GM12878 (cell line): ENCODE data around the gene LCN12. TPM values are rescaled to one million over a fixed set of nuclear protein-coding genes. Genes with fewer than 3 reads are reported as not detected.

Experiments used
- ATF3 ChIP-seq: IDR thresholded peaks from 2 replicates; pipeline ENCODE4 v1.6.1; 2011; ENCODE audit warnings: low read depth, mild to moderate bottlenecking, low read length, moderate library complexity, borderline replicate concordance; ENCODE audit errors: extremely low read depth
- BRCA1 ChIP-seq: IDR thresholded peaks from 2 replicates; pipeline ENCODE4 v1.6.1; 2011; ENCODE audit warnings: low read depth, low read length, improper control_type of control experiment
- CBX5 ChIP-seq: sonication (generic); IDR thresholded peaks from 2 replicates; pipeline ENCODE4 v1.6.1; 2016; ENCODE audit warnings: low read depth, moderate library complexity, mild to moderate bottlenecking, inconsistent platforms
- ETV6 ChIP-seq, 2 experiments: fragments of 450-650 bp in 1 of 2; IDR thresholded peaks in 1 of 2; conservative IDR thresholded peaks in 1 of 2; 2 replicates each; pipeline ENCODE4 v1.6.1; 2014; ENCODE audit warnings: antibody characterized with exemption in 1 of 2, borderline replicate concordance in 1 of 2, low read depth in 1 of 2, mild to moderate bottlenecking in 1 of 2, moderate library complexity in 1 of 2
- FOXM1 ChIP-seq: IDR thresholded peaks from 2 replicates; pipeline ENCODE4 v1.6.1; 2012; ENCODE audit warnings: low read depth, mild to moderate bottlenecking, inconsistent platforms, low read length, moderate library complexity
- GATAD2B ChIP-seq: fragments of 450-650 bp; conservative IDR thresholded peaks from 2 replicates; pipeline ENCODE4 v1.6.1; 2017; ENCODE audit warnings: low read depth, mild to moderate bottlenecking, moderate library complexity
- HCFC1 ChIP-seq: fragments of 150-350 bp; IDR thresholded peaks from 2 replicates; pipeline ENCODE4 v1.6.1; 2014; ENCODE audit warnings: low read length
- LARP7 ChIP-seq: fragments of 450-650 bp; IDR thresholded peaks from 2 replicates; pipeline ENCODE4 v1.6.1; 2017; ENCODE audit warnings: mild to moderate bottlenecking
- MLLT1 ChIP-seq: fragments of 450-650 bp; IDR thresholded peaks from 2 replicates; pipeline ENCODE4 v1.6.1; 2016; ENCODE audit warnings: mild to moderate bottlenecking
- MTA3 ChIP-seq: IDR thresholded peaks from 2 replicates; pipeline ENCODE4 v1.6.1; 2012; ENCODE audit warnings: low read length, inconsistent platforms, borderline replicate concordance
- MYB ChIP-seq: fragments of 150-350 bp; IDR thresholded peaks from 2 replicates; pipeline ENCODE4 v1.6.1; 2014; ENCODE audit warnings: mild to moderate bottlenecking, low read depth, low read length, borderline replicate concordance
- PBX3 ChIP-seq: IDR thresholded peaks from 2 replicates; pipeline ENCODE4 v1.6.1; 2011; ENCODE audit warnings: mild to moderate bottlenecking, low read depth, low read length, moderate library complexity; ENCODE audit not compliant: insufficient replicate concordance
- RELA ChIP-seq: fragments of 450-650 bp; IDR thresholded peaks from 2 replicates; pipeline ENCODE4 v1.8.0; 2014; ENCODE audit warnings: borderline replicate concordance; ENCODE audit not compliant: partially characterized antibody
- SIX5 ChIP-seq: IDR thresholded peaks from 2 replicates; pipeline ENCODE4 v1.6.1; 2011; ENCODE audit warnings: mild to moderate bottlenecking, low read depth, low read length, moderate library complexity; ENCODE audit not compliant: severe bottlenecking
- SREBF1 ChIP-seq: IDR thresholded peaks from 2 replicates; pipeline ENCODE4 v1.6.1; 2012; ENCODE audit warnings: mild to moderate bottlenecking, low read length
- SRF ChIP-seq, 2 experiments: IDR thresholded peaks; 2 replicates each; pipeline ENCODE4 v1.6.1; 2011; ENCODE audit warnings: low read depth in 2 of 2, low read length in 2 of 2, mild to moderate bottlenecking in 1 of 2, moderate library complexity in 1 of 2
- ZBED1 ChIP-seq: IDR thresholded peaks from 2 replicates; pipeline ENCODE4 v1.6.1; 2016; ENCODE audit warnings: borderline replicate concordance
- ZBTB4 ChIP-seq: fragments of 450-650 bp; formaldehyde crosslinking; IDR thresholded peaks from 2 replicates; pipeline ENCODE4 v1.4.0; 2022; ENCODE audit warnings: mild to moderate bottlenecking, moderate library complexity
- ZNF687 ChIP-seq: fragments of 450-650 bp; IDR thresholded peaks from 2 replicates; pipeline ENCODE4 v1.6.1; 2017; ENCODE audit warnings: mild to moderate bottlenecking, moderate library complexity
- polyA plus RNA-seq, 11 experiments: library from polyadenylated mRNA; depleted of rRNA in 4 of 11; unstranded in 6 of 11; stranded (reverse) in 5 of 11; fragments of >200 nt; fragmentation: Nextera tagmentation in 4 of 11; fragmentation: Illumina TruSeq in 1 of 11; extraction: Ambion mirVana in 4 of 11; extraction: Trizol in 1 of 11; gene quantifications; 1 replicate in 1 of 11; 2 replicates in 10 of 11; pipeline versions ENCODE4 v1.2.1 to v1.2.3, GENCODE V29; 2011 to 2016; ENCODE audit warnings: inconsistent platforms in 2 of 11, missing spikeins in 2 of 11, low read depth in 1 of 11
- total RNA-seq, 4 experiments: library from RNA; depleted of rRNA in 3 of 4; stranded (reverse); fragments of >200 nt in 3 of 4; fragmentation: Illumina TruSeq in 1 of 4; extraction: Trizol in 1 of 4; gene quantifications; 2 replicates each; pipeline versions ENCODE4 v1.2.1 to v1.2.3, GENCODE V29; 2013 to 2021

Gene LCN12
- total and polyA plus RNA-seq, 10 of the 15 experiments (the other 5 are each of a cell fraction or from before 2014, with no cell fraction given) = 0.06 to 0.64 (median 0.40) TPM; not detected in 3

GRCh38 chr9:136949817-136950655 lies 2.0 kb upstream of the LCN12 start (continued):
- peak; percentile 34; the same call in 1 of the 2 replicates for TF ChIP-seq ZBTB4
- TF ChIP-seq GATAD2B = no peak; the same call in 1 of the 2 replicates
- peak; percentile 38 for TF ChIP-seq RELA
- TF ChIP-seq ATF3 = peak; percentile 89; the same call in 1 of the 2 replicates
- TF ChIP-seq ZBED1 = no peak
- no peak for TF ChIP-seq SREBF1
- no peak for TF ChIP-seq BRCA1
- TF ChIP-seq FOXM1 = no peak
- TF ChIP-seq MTA3 = no peak
- no peak for TF ChIP-seq HCFC1
- TF ChIP-seq SRF (IDR thresholded peaks at IDR 0.05; ENCODE audit: low read depth in 2 of 2, low read length in 2 of 2) = no peak
- TF ChIP-seq CBX5 = no peak
- no peak for TF ChIP-seq ETV6 (conservative IDR thresholded peaks at IDR 0.05 in 1 of 2, IDR thresholded peaks at IDR 0.05 in 1 of 2; ENCODE audit: borderline replicate concordance in 1 of 2, low read depth in 1 of 2)
- TF ChIP-seq PBX3 = no peak
- peak; percentile 50 for TF ChIP-seq MLLT1
- TF ChIP-seq ZNF687 = peak; percentile 55
- TF ChIP-seq LARP7 = peak; percentile 37
- TF ChIP-seq MYB = no peak
- TF ChIP-seq SIX5 = no peak
